ENCODE measurements around the gene GLTP. TPM values are rescaled to one million over a fixed set of nuclear protein-coding genes. Genes with fewer than 3 reads are reported as not detected.
"Not testable (repeated sequence)": the region's sequence is repeated elsewhere in the genome, so short reads cannot be mapped to it uniquely, and the experiment has no call there.

GLTP gene
- total RNA-seq, 1 donor from 2014 or later: 28.2 TPM

- H3K4me1 Mint-ChIP-seq: peaks cover 22% of the 10 kb centered on the region
- intact Hi-C loops (cut with micrococcal nuclease): no loop called here
- no peaks in the 10 kb centered on the region for H3K36me3 Mint-ChIP-seq (ENCODE audit: low read depth)
- peaks cover 1% of the 10 kb centered on the region for H3K27me3 Mint-ChIP-seq
- DNase-seq: no peak
- no peaks in the 10 kb centered on the region for H3K9me3 Mint-ChIP-seq
- no peak overlapping the region for H3K4me3 Mint-ChIP-seq
- no peak overlapping the region for H3K27ac Mint-ChIP-seq
These were observed 15.8 kb upstream of the GLTP start for GRCh38 chr12:109896188-109896587.

- DNase-seq: no peak
- intact Hi-C loops (cut with micrococcal nuclease): no loop called here
- H3K27me3 Mint-ChIP-seq: peaks cover 1% of the 10 kb centered on the region
- no peaks in the 10 kb centered on the region for H3K9me3 Mint-ChIP-seq
- no peak overlapping the region for H3K4me3 Mint-ChIP-seq
- peaks cover 16% of the 10 kb centered on the region for H3K4me1 Mint-ChIP-seq
- no peaks in the 10 kb centered on the region for H3K36me3 Mint-ChIP-seq (ENCODE audit: low read depth)
- H3K27ac Mint-ChIP-seq: no peak overlapping the region
These were observed 14.6 kb upstream of the GLTP start for GRCh38 chr12:109894939-109895338.

GRCh38 chr12:109893261-109893995 is 13.1 kb upstream of the GLTP start:
- DNase-seq: no peak
- Mint-ChIP-seq H3K27me3 (peaks cover 1% of the 10 kb centered on the region), H3K4me3 (no peak overlapping the region), H3K4me1 (peaks cover 22% of the 10 kb centered on the region), H3K36me3 (ENCODE audit: low read depth) (no peaks in the 10 kb centered on the region), H3K27ac (no peak overlapping the region), H3K9me3 (peaks cover under 1% of the 10 kb centered on the region)
- intact Hi-C loops (cut with micrococcal nuclease): no loop called here

GRCh38 chr12:109892748-109893147 is 12.4 kb upstream of the GLTP start:
- DNase-seq: peak; percentile 72
- H3K4me3 Mint-ChIP-seq: no peak overlapping the region
- H3K27me3 Mint-ChIP-seq: peaks cover 1% of the 10 kb centered on the region
- no peaks in the 10 kb centered on the region for H3K36me3 Mint-ChIP-seq (ENCODE audit: low read depth)
- H3K4me1 Mint-ChIP-seq: peaks cover 29% of the 10 kb centered on the region
- H3K27ac Mint-ChIP-seq: no peak overlapping the region
- intact Hi-C loops (cut with micrococcal nuclease): no loop called here
- peaks cover 4% of the 10 kb centered on the region for H3K9me3 Mint-ChIP-seq

GRCh38 chr12:109892165-109892715 is 11.9 kb upstream of the GLTP start:
- no peak overlapping the region for H3K27ac Mint-ChIP-seq
- peaks cover 1% of the 10 kb centered on the region for H3K27me3 Mint-ChIP-seq
- H3K9me3 Mint-ChIP-seq: peaks cover 4% of the 10 kb centered on the region
- no peak overlapping the region for H3K4me3 Mint-ChIP-seq
- intact Hi-C loops (cut with micrococcal nuclease): no loop called here
- H3K4me1 Mint-ChIP-seq: peaks cover 32% of the 10 kb centered on the region
- DNase-seq: no peak
- no peaks in the 10 kb centered on the region for H3K36me3 Mint-ChIP-seq (ENCODE audit: low read depth)

GRCh38 chr12:109891731-109892130 is 11.4 kb upstream of the GLTP start:
- H3K27ac Mint-ChIP-seq; H3K4me3 Mint-ChIP-seq; H3K9me3 Mint-ChIP-seq; H3K36me3 Mint-ChIP-seq (ENCODE audit: low read depth); H3K27me3 Mint-ChIP-seq; intact Hi-C loops (cut with micrococcal nuclease); DNase-seq: not testable (repeated sequence)
- peaks cover 32% of the 10 kb centered on the region for H3K4me1 Mint-ChIP-seq

GRCh38 chr12:109890620-109891170 is 10.4 kb upstream of the GLTP start:
- DNase-seq: no peak
- intact Hi-C loops (cut with micrococcal nuclease): no loop called here
- peaks cover 4% of the 10 kb centered on the region for H3K9me3 Mint-ChIP-seq
- no peak overlapping the region for H3K4me3 Mint-ChIP-seq
- H3K4me1 Mint-ChIP-seq: peaks cover 32% of the 10 kb centered on the region
- H3K36me3 Mint-ChIP-seq (ENCODE audit: low read depth): no peaks in the 10 kb centered on the region
- no peak overlapping the region for H3K27ac Mint-ChIP-seq
- peaks cover 3% of the 10 kb centered on the region for H3K27me3 Mint-ChIP-seq

GRCh38 chr12:109888179-109889020 is 8.1 kb upstream of the GLTP start:
- peak; percentile 68 for DNase-seq
- Mint-ChIP-seq H3K4me1 (peaks cover 30% of the 10 kb centered on the region), H3K36me3 (ENCODE audit: low read depth) (no peaks in the 10 kb centered on the region), H3K9me3 (peaks cover 4% of the 10 kb centered on the region), H3K4me3 (peak overlapping the region; percentile 66), H3K27me3 (peaks cover 13% of the 10 kb centered on the region), H3K27ac (peak overlapping the region; percentile 92)
- intact Hi-C loops (cut with micrococcal nuclease): no loop called here

- intact Hi-C loops (cut with micrococcal nuclease): no loop called here
- no peak for DNase-seq
- Mint-ChIP-seq H3K4me3 (no peak overlapping the region), H3K9me3 (peaks cover 4% of the 10 kb centered on the region), H3K27ac (no peak overlapping the region), H3K4me1 (peaks cover 28% of the 10 kb centered on the region), H3K27me3 (peaks cover 23% of the 10 kb centered on the region), H3K36me3 (ENCODE audit: low read depth) (no peaks in the 10 kb centered on the region)
These were observed 5.3 kb upstream of the GLTP start for GRCh38 chr12:109885616-109886015.

GRCh38 chr12:109883461-109883860 is 3.1 kb upstream of the GLTP start:
- Mint-ChIP-seq H3K36me3 (ENCODE audit: low read depth) (no peaks in the 10 kb centered on the region), H3K4me1 (peaks cover 34% of the 10 kb centered on the region), H3K27ac (no peak overlapping the region), H3K4me3 (no peak overlapping the region), H3K9me3 (peaks cover 4% of the 10 kb centered on the region), H3K27me3 (peaks cover 23% of the 10 kb centered on the region)
- no peak for DNase-seq
- intact Hi-C loops (cut with micrococcal nuclease): no loop called here

- Mint-ChIP-seq H3K27ac (no peak overlapping the region), H3K27me3 (peaks cover 23% of the 10 kb centered on the region), H3K4me1 (peaks cover 29% of the 10 kb centered on the region), H3K9me3 (no peaks in the 10 kb centered on the region), H3K36me3 (ENCODE audit: low read depth) (no peaks in the 10 kb centered on the region), H3K4me3 (peak overlapping the region; percentile 89)
- intact Hi-C loops (cut with micrococcal nuclease): loop anchor here (2.0 kb wide), 1 partner anchor 19 kb away; the partner anchor contains the start of gene TCHP
- no peak for DNase-seq
These were observed 1.4 kb upstream of the GLTP start for GRCh38 chr12:109881752-109882151.

- Mint-ChIP-seq H3K36me3 (ENCODE audit: low read depth) (peaks cover 2% of the 10 kb centered on the region), H3K27ac (peak overlapping the region; percentile 81), H3K4me1 (peaks cover 32% of the 10 kb centered on the region), H3K9me3 (no peaks in the 10 kb centered on the region), H3K4me3 (peak overlapping the region; percentile 89), H3K27me3 (peaks cover 21% of the 10 kb centered on the region)
- no peak for DNase-seq
- intact Hi-C loops (cut with micrococcal nuclease): loop anchor here (1.0 to 2.0 kb wide), 4 partner anchors 20 to 168 kb away; partner anchors contain the start of genes FAM222A and TCHP
These were observed 597 bp upstream of the GLTP start for GRCh38 chr12:109880938-109881337.

- peaks cover 32% of the 10 kb centered on the region for H3K4me1 Mint-ChIP-seq
- H3K27ac Mint-ChIP-seq: peak overlapping the region; percentile 86
- intact Hi-C loops (cut with micrococcal nuclease): loop anchor here (1.0 to 2.0 kb wide), 4 partner anchors 21 to 166 kb away; partner anchors contain the start of genes FAM222A and TCHP
- H3K36me3 Mint-ChIP-seq (ENCODE audit: low read depth): peaks cover 2% of the 10 kb centered on the region
- peaks cover 16% of the 10 kb centered on the region for H3K27me3 Mint-ChIP-seq
- no peaks in the 10 kb centered on the region for H3K9me3 Mint-ChIP-seq
- DNase-seq: peak; percentile 68
- peak overlapping the region; percentile 92 for H3K4me3 Mint-ChIP-seq
These were observed 844 bp downstream of the GLTP start for GRCh38 chr12:109879351-109880042.
